PC-9 (cell line): Measurements from ENCODE around the gene MAGI1. TPM values are rescaled to one million over a fixed set of nuclear protein-coding genes. Genes with fewer than 3 reads are reported as not detected.

ENCODE experiments used
- BruUV-seq: library from RNA; stranded (reverse); fragments of 400-500 nt; replicated peaks from 2 replicates; lab custom pipeline; 2021; lab: Mats Ljungman, UMichigan
- CTCF ChIA-PET: fragments of 300-600 bp; sonication (Branson Sonifier 250); formaldehyde crosslinking; loops from one replicate; lab custom pipeline; 2022; ENCODE audit warnings: antibody characterized with exemption; lab: Charles Lee
- POLR2A ChIA-PET: fragments of 300-600 bp; sonication (Branson Sonifier 250); formaldehyde crosslinking; loops from one replicate; lab custom pipeline; 2022; ENCODE audit warnings: antibody characterized with exemption; ENCODE audit not compliant: unreplicated experiment; lab: Charles Lee
- DNase-seq, 2 experiments: peaks; one replicate each; pipeline versions ENCODE4 v3.0.0 to v3.0.0-alpha.2; 2015 to 2022; ENCODE audit warnings: mixed read lengths in 1 of 2
- H2AFZ ChIP-seq: fragments of 200-600 bp; sonication (generic); 2 replicates; pipeline ENCODE4 v1.8.1; 2017; ENCODE audit warnings: antibody characterized with exemption
- H3F3A ChIP-seq: fragments of 200-600 bp; sonication (generic); 2 replicates; pipeline ENCODE4 v1.8.1; 2017; ENCODE audit warnings: antibody characterized with exemption, mild to moderate bottlenecking, low read depth; ENCODE audit not compliant: insufficient read depth
- H3K27ac ChIP-seq: fragments of 200-600 bp; sonication (generic); 2 replicates; pipeline ENCODE4 v1.6.1; 2016; ENCODE audit warnings: mixed run types
- H3K27me3 ChIP-seq: fragments of 200-600 bp; sonication (generic); 2 replicates; pipeline ENCODE4 v1.6.1; 2016; ENCODE audit warnings: low read depth, mixed run types; ENCODE audit not compliant: insufficient read depth
- H3K36me3 ChIP-seq: fragments of 200-600 bp; sonication (generic); 2 replicates; pipeline ENCODE4 v1.6.1; 2016; ENCODE audit warnings: low read depth, mixed run types
- H3K4me1 ChIP-seq: fragments of 200-600 bp; sonication (generic); replicated peaks from 2 replicates; pipeline ENCODE4 v1.6.1; 2016; ENCODE audit warnings: mixed run types; ENCODE audit not compliant: insufficient read depth
- H3K4me2 ChIP-seq: fragments of 200-600 bp; sonication (generic); 2 replicates; pipeline ENCODE4 v1.6.1; 2017; ENCODE audit warnings: mixed run types
- H3K4me3 ChIP-seq: fragments of 200-600 bp; sonication (generic); 2 replicates; pipeline ENCODE4 v1.6.1; 2016; ENCODE audit warnings: mixed run types
- H3K79me2 ChIP-seq: fragments of 200-600 bp; sonication (generic); 2 replicates; pipeline ENCODE4 v1.6.1; 2017; ENCODE audit warnings: low read depth, mixed run types
- H3K9me2 ChIP-seq: fragments of 200-600 bp; sonication (generic); 2 replicates; pipeline ENCODE4 v1.8.1; 2017; ENCODE audit warnings: mild to moderate bottlenecking; ENCODE audit not compliant: insufficient read depth
- H3K9me3 ChIP-seq: fragments of 200-600 bp; sonication (generic); 2 replicates; pipeline ENCODE4 v1.8.1; 2016; ENCODE audit warnings: low read depth; ENCODE audit not compliant: insufficient read depth
- H4K20me1 ChIP-seq: fragments of 200-600 bp; sonication (generic); 2 replicates; pipeline ENCODE4 v1.8.1; 2017; ENCODE audit not compliant: insufficient read depth
- CTCF ChIP-seq: fragments of 200-600 bp; sonication (generic); conservative IDR thresholded peaks from 2 replicates; pipeline ENCODE4 v1.6.1; 2017; ENCODE audit warnings: mixed run types, antibody characterized with exemption, mild to moderate bottlenecking, moderate library complexity
- EZH2 ChIP-seq: fragments of 200-600 bp; sonication (generic); IDR thresholded peaks from 2 replicates; pipeline ENCODE4 v1.8.0; 2017; ENCODE audit warnings: antibody characterized with exemption, low read depth
- intact Hi-C: fragments of 100-400 bp; cut with micrococcal nuclease; formaldehyde crosslinking; loops from one replicate; pipeline ENCODE4 v1.10.0; 2022; ENCODE audit not compliant: unreplicated experiment
- total RNA-seq: library from RNA; stranded (reverse); gene quantifications from 2 replicates; pipeline ENCODE4 v1.2.3, GENCODE V29; 2021

MAGI1 gene
- total RNA-seq, 1 experiment from 2014 or later: 23.3 TPM

- Histone ChIP-seq H3K4me2 (no peak overlapping the region), H3K27ac (no peak overlapping the region), H3K79me2 (peaks cover under 1% of the 10 kb centered on the region), H2AFZ (no peak overlapping the region), H3K27me3 (no peaks in the 10 kb centered on the region), H3K9me2 (no peaks in the 10 kb centered on the region), H3K36me3 (no peaks in the 10 kb centered on the region), H3K9me3 (no peaks in the 10 kb centered on the region), H3K4me1 (no peaks in the 10 kb centered on the region), H3K4me3 (no peak overlapping the region), H3F3A (no peaks in the 10 kb centered on the region), H4K20me1 (no peaks in the 10 kb centered on the region)
- no peak for TF ChIP-seq EZH2
- TF ChIP-seq CTCF: no peak
- DNase-seq: no peak
- BruUV-seq: no TSS peak
- POLR2A ChIA-PET: no interaction called here
- CTCF ChIA-PET: no interaction called here
- intact Hi-C loops: no loop called here
Observed at GRCh38 chr3:65972765-65973164, 66.0 kb downstream of the MAGI1 start.

- Histone ChIP-seq H3K4me1 (no peaks in the 10 kb centered on the region), H3K27ac (no peak overlapping the region), H3K9me3 (no peaks in the 10 kb centered on the region), H2AFZ (no peak overlapping the region), H3K9me2 (no peaks in the 10 kb centered on the region), H3K36me3 (no peaks in the 10 kb centered on the region), H4K20me1 (no peaks in the 10 kb centered on the region), H3K79me2 (peaks cover 13% of the 10 kb centered on the region), H3F3A (no peaks in the 10 kb centered on the region), H3K4me3 (no peak overlapping the region), H3K27me3 (no peaks in the 10 kb centered on the region), H3K4me2 (no peak overlapping the region)
- no peak for DNase-seq
- ChIA-PET POLR2A (no interaction called here), CTCF (no interaction called here)
- TF ChIP-seq CTCF (no peak), EZH2 (no peak)
- BruUV-seq: no TSS peak
- intact Hi-C loops: no loop called here
Observed at GRCh38 chr3:65971293-65972252, 67.1 kb downstream of the MAGI1 start.

- POLR2A ChIA-PET: interaction anchor here (0.7 kb wide), 1 partner anchor 24 kb away, joined by 5 read pairs; no protein-coding TSS in a partner anchor
Observed at GRCh38 chr3:65968996-65969395, 69.7 kb downstream of the MAGI1 start.

More at GRCh38 chr3:65968996-65969395, 69.7 kb downstream of the MAGI1 start:
- BruUV-seq: no TSS peak
- intact Hi-C loops: no loop called here
- TF ChIP-seq EZH2: no peak
- TF ChIP-seq CTCF: no peak
- Histone ChIP-seq H3K36me3 (no peaks in the 10 kb centered on the region), H3F3A (peaks cover 14% of the 10 kb centered on the region), H4K20me1 (no peaks in the 10 kb centered on the region), H2AFZ (no peak overlapping the region), H3K4me2 (no peak overlapping the region), H3K27me3 (no peaks in the 10 kb centered on the region), H3K79me2 (peaks cover 17% of the 10 kb centered on the region; the same call in 1 of the 2 replicates), H3K4me3 (no peak overlapping the region), H3K27ac (no peak overlapping the region), H3K9me3 (no peaks in the 10 kb centered on the region), H3K9me2 (no peaks in the 10 kb centered on the region), H3K4me1 (peaks cover 21% of the 10 kb centered on the region)
- CTCF ChIA-PET: no interaction called here
- DNase-seq: no peak
